Esophagus muscularis mucosa (tissue), 4 donors: ENCODE data around the gene NXT2. TPM values are rescaled to one million over a fixed set of nuclear protein-coding genes. Genes with fewer than 3 reads are reported as not detected.

Experiments used
- DNase-seq: peaks from one replicate; pipeline ENCODE4 v3.0.0-alpha.2; 2017; ENCODE audit errors: extremely low spot score
- H3K27ac ChIP-seq, 4 donors: fragments of 200-600 bp; sonication (generic); replicated peaks in 1 of 4; 1 replicate in 3 of 4; 2 replicates in 1 of 4; pipeline ENCODE4 v1.5.1; 2016 to 2019; ENCODE audit warnings: mild to moderate bottlenecking in 1 of 4
- H3K27me3 ChIP-seq, 4 donors: fragments of 200-600 bp; sonication (generic); one replicate each; pipeline versions ENCODE4 v1.5.1 to v1.6.0; 2016 to 2019
- H3K36me3 ChIP-seq, 4 donors: fragments of 200-600 bp; sonication (generic); one replicate each; pipeline ENCODE4 v1.5.1; 2016 to 2019
- H3K4me1 ChIP-seq, 4 donors: fragments of 200-600 bp; sonication (generic); one replicate each; pipeline ENCODE4 v1.5.1; 2016 to 2019
- H3K4me3 ChIP-seq, 4 donors: fragments of 200-600 bp; sonication (generic); 1 replicate in 2 of 4; 2 replicates in 2 of 4; pipeline ENCODE4 v1.5.1; 2016 to 2019; ENCODE audit warnings: mild to moderate bottlenecking in 4 of 4, moderate library complexity in 1 of 4
- H3K9me3 ChIP-seq, 4 donors: fragments of 200-600 bp; sonication (generic); 1 replicate in 3 of 4; 2 replicates in 1 of 4; pipeline ENCODE4 v1.5.1; 2016 to 2019
- CTCF ChIP-seq, 3 experiments: fragments of 200-600 bp in 2 of 3; fragments of 450-650 bp in 1 of 3; sonication (generic) in 2 of 3; IDR thresholded peaks; one replicate each; pipeline ENCODE4 v1.5.1; 2017 to 2019; ENCODE audit warnings: antibody characterized with exemption in 3 of 3, mild to moderate bottlenecking in 2 of 3, moderate library complexity in 1 of 3
- EP300 ChIP-seq: sonication (generic); formaldehyde crosslinking; IDR thresholded peaks from one replicate; pipeline ENCODE4 v1.6.1; 2017; ENCODE audit warnings: antibody characterized with exemption
- POLR2A ChIP-seq: fragments of 450-650 bp; IDR thresholded peaks from one replicate; pipeline ENCODE4 v1.6.1; 2017; ENCODE audit warnings: antibody characterized with exemption, moderate library complexity, mild to moderate bottlenecking, low read depth
- POLR2AphosphoS5 ChIP-seq, 2 donors: sonication (generic); formaldehyde crosslinking; IDR thresholded peaks; one replicate each; pipeline ENCODE4 v1.6.1; 2017; ENCODE audit warnings: antibody characterized with exemption in 2 of 2
- WGBS: methylation state at CpG from one replicate; pipeline ENCODE4 v1.1.5; 2018; 5-methylcytosine and 5-hydroxymethylcytosine counted together
- intact Hi-C: fragments of 100-400 bp; cut with DNase I; formaldehyde crosslinking; loops from one replicate; pipeline ENCODE4 v1.15.1; 2023
- total RNA-seq, 4 donors: library from RNA; depleted of rRNA; stranded (reverse); fragments of >200 nt; gene quantifications; one replicate each; pipeline versions ENCODE4 v1.1.0 to v1.2.1, GENCODE V29; 2016

NXT2 gene
- total RNA-seq, 4 donors from 2014 or later = 2.1 to 4.6 (median 2.5) TPM

GRCh38 chrX:109577055-109577454 is 40.4 kb downstream of the NXT2 start:
- H3K4me3 ChIP-seq = no peak overlapping the region
- intact Hi-C loops = no loop called here
- no peaks in the 10 kb centered on the region for H3K4me1 ChIP-seq
- WGBS = 66% methylated on average over 2 of the region's 2 CpGs
- no peaks in the 10 kb centered on the region for H3K9me3 ChIP-seq
- no peaks in the 10 kb centered on the region for H3K36me3 ChIP-seq
- no peak for TF ChIP-seq POLR2A
- no peak for TF ChIP-seq POLR2AphosphoS5 (IDR thresholded peaks at IDR 0.05)
- TF ChIP-seq EP300 = no peak
- no peak for TF ChIP-seq CTCF (IDR thresholded peaks at IDR 0.05)
- H3K27ac ChIP-seq = no peak overlapping the region
- H3K27me3 ChIP-seq = no peaks in the 10 kb centered on the region
- no peak for DNase-seq

GRCh38 chrX:109578916-109579315 is 42.3 kb downstream of the NXT2 start:
- Histone ChIP-seq H3K4me1 (no peaks in the 10 kb centered on the region), H3K27ac (no peak overlapping the region), H3K9me3 (no peaks in the 10 kb centered on the region), H3K4me3 (no peak overlapping the region), H3K36me3 (no peaks in the 10 kb centered on the region), H3K27me3 (no peaks in the 10 kb centered on the region)
- 46% methylated on average over 1 of the region's 1 CpG for WGBS
- DNase-seq = no peak
- intact Hi-C loops = no loop called here
- TF ChIP-seq EP300 (no peak), POLR2A (no peak), CTCF (IDR thresholded peaks at IDR 0.05) (no peak), POLR2AphosphoS5 (IDR thresholded peaks at IDR 0.05) (no peak)

- WGBS = 90% methylated on average over 5 of the region's 7 CpGs
- no peak for DNase-seq
- intact Hi-C loops = no loop called here
- Histone ChIP-seq H3K4me1 (no peaks in the 10 kb centered on the region), H3K9me3 (no peaks in the 10 kb centered on the region), H3K27me3 (no peaks in the 10 kb centered on the region), H3K36me3 (no peaks in the 10 kb centered on the region), H3K27ac (no peak overlapping the region), H3K4me3 (no peak overlapping the region)
- TF ChIP-seq CTCF (IDR thresholded peaks at IDR 0.05) (no peak), POLR2AphosphoS5 (IDR thresholded peaks at IDR 0.05) (no peak), EP300 (no peak), POLR2A (no peak)
Observed at GRCh38 chrX:109585488-109585887, 48.8 kb downstream of the NXT2 start.

DNA sequence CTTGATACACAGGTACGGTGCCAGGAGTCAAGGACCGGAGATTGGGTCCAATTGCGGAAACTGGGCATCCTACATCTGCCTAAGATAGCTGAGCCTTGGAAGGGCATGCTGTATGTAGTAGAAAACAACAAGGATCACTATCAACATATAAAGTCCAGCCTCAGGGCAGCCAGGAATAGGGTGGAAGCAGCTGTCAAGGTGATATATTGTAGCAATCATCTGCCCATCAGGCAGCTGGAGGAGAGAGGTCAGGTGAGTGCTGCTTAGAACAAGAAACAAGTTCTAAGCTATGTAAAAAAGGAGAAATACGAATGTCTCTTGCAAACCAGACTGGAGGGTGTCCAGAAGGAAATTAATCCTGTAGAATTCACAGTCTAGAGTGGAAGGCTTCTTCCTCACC is 53.5 kb downstream of the NXT2 start:
- H3K27ac ChIP-seq = no peak overlapping the region
- no peak for DNase-seq
- 76% methylated on average over 4 of the region's 4 CpGs for WGBS
- no peak for TF ChIP-seq POLR2A
- H3K4me1 ChIP-seq = no peaks in the 10 kb centered on the region
- H3K9me3 ChIP-seq = no peaks in the 10 kb centered on the region
- intact Hi-C loops = no loop called here
- H3K27me3 ChIP-seq = no peaks in the 10 kb centered on the region
- H3K36me3 ChIP-seq = no peaks in the 10 kb centered on the region
- no peak overlapping the region for H3K4me3 ChIP-seq

Other genes starting within 250 kb of the NXT2 start
- not detected for gene GUCY2F, start 54.8 kb upstream of the NXT2 start, total RNA-seq
- not detected for gene KCNE5, start 88.3 kb downstream of the NXT2 start, total RNA-seq
- gene ACSL4, start 196.4 kb downstream of the NXT2 start, total RNA-seq = 10 to 100 TPM; 34.9 to 61.5 (median 47.9) TPM